GM06990 (cell line): ENCODE data around the gene SHFL.

Experiments
- DNase-seq: peaks from one replicate; pipeline ENCODE4 v3.0.0-alpha.2; 2011; ENCODE audit not compliant: insufficient read length; ENCODE audit errors: extremely low read depth
- H3K27me3 ChIP-seq: replicated peaks from 2 replicates; pipeline ENCODE4 v1.6.0; 2011; ENCODE audit warnings: low read length; ENCODE audit not compliant: control insufficient read depth, insufficient read depth
- H3K36me3 ChIP-seq: 2 replicates; pipeline ENCODE4 v1.5.1; 2011; ENCODE audit warnings: low read length; ENCODE audit not compliant: control insufficient read depth, insufficient read depth
- H3K4me3 ChIP-seq: replicated peaks from 2 replicates; pipeline ENCODE4 v1.5.1; 2011; ENCODE audit warnings: low read depth, mild to moderate bottlenecking, control low read depth, low read length
- TF ChIP-seq, protein P1 (sequence below): IDR thresholded peaks from 2 replicates; pipeline ENCODE4 v1.5.1; 2011; ENCODE audit warnings: low read length, control low read depth, mild to moderate bottlenecking, inconsistent platforms; ENCODE audit not compliant: insufficient read depth, poor library complexity, severe bottlenecking

The SHFL gene

GRCh38 chr19:10100163-10100785, 14.2 kb downstream of the SHFL start:
- TF ChIP-seq, protein P1, sequence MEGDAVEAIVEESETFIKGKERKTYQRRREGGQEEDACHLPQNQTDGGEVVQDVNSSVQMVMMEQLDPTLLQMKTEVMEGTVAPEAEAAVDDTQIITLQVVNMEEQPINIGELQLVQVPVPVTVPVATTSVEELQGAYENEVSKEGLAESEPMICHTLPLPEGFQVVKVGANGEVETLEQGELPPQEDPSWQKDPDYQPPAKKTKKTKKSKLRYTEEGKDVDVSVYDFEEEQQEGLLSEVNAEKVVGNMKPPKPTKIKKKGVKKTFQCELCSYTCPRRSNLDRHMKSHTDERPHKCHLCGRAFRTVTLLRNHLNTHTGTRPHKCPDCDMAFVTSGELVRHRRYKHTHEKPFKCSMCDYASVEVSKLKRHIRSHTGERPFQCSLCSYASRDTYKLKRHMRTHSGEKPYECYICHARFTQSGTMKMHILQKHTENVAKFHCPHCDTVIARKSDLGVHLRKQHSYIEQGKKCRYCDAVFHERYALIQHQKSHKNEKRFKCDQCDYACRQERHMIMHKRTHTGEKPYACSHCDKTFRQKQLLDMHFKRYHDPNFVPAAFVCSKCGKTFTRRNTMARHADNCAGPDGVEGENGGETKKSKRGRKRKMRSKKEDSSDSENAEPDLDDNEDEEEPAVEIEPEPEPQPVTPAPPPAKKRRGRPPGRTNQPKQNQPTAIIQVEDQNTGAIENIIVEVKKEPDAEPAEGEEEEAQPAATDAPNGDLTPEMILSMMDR: no peak
- Histone ChIP-seq H3K27me3 (no peaks in the 10 kb centered on the region), H3K36me3 (no peaks in the 10 kb centered on the region), H3K4me3 (no peak overlapping the region)
- no peak for DNase-seq

GRCh38 chr19:10102787-10103236, 16.7 kb downstream of the SHFL start:
- Histone ChIP-seq H3K36me3 (peaks cover 6% of the 10 kb centered on the region), H3K4me3 (peak overlapping the region; percentile 57), H3K27me3 (no peaks in the 10 kb centered on the region)
- DNase-seq: peak; percentile 88
- TF ChIP-seq, protein P1: no peak

DNA sequence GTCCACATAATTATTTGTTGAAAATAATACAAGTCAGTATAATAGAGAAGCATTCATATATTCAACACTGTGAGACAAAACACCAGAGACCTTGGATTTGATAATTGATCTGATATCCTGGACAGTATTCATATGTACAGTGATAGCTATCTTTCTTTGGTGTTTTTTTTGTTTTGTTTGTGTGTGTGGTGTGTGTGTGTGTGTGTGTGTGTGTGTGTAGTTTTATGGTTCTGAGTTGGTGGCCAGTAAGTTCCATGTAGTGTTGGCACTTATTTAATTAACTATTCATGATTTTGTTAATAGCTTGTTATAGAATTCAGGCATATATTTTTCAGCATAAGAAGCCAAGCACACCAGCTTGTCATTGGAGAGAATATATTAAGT, 18.0 kb downstream of the SHFL start:
- DNase-seq: no peak
- Histone ChIP-seq H3K4me3 (peak overlapping the region; percentile 33), H3K27me3 (no peaks in the 10 kb centered on the region), H3K36me3 (peaks cover 13% of the 10 kb centered on the region)
- TF ChIP-seq, protein P1: no peak

DNA sequence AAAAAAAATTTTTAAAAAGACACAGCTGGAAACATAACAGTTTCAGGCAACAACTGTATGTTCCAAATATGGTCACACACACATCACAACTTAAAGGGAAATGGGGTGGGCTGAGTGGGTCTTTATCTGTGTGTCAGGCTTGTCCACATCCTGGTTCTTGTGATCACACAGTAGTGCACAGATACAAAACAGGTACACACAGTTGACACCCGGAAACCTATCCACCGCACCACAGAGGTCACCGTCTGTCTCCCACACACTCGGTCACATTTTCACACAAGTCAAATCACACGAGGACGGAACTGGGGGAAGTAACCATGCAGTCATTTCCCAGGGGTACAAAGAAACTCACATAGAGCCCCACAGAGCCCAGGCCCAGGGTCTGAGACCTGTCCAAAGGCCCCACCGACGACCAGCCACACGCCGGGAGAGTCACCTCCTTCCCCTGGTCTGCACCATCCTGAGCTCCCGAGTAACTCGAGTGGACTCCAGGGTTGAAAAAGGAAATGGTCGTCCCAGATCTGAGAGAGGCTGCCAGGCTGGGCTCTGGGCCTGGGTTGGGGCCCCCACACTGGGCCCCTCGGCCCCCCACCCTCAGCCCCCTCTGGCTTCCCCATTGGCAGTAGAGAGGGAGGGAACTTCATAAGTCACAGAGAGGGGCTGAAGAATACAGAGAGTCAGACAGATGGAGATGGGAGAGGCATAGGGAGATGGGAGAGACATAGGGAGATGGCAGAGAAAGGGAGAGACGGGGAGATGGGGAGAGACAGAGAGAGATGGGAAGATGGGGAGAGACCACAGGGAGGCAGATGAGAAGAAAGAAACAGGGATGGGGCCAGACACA, 18.8 kb downstream of the SHFL start:
- peak overlapping the region; percentile 56 for H3K4me3 ChIP-seq

DNA sequence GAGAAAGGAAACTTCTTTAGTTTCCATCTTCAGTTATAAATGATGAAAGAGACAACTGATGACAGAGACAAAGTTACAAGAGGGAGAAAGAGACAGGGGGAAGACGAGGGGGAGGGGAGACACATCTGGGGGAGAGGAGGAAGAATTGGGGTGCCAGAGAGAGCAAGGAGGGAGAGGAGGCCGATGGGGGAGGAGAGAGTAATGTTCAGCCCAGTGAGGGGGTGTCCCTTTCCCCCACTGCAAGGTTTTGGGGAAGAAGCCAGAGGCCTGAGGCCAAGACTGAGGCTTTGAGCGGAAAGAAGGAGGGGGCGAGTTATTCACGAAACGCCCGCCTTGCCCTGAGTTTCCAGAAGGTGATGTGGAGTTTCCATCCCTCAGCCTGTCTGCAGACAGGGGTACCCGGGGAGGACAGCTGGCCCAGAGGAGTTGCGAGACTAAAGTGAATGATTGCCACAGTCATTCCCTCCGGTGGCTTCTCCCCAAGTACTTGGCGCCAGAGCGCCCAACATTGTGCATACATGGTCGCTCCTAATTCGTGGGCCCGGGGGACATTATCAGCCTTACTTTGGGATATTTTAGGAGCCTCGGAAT, 19.5 kb downstream of the SHFL start:
- TF ChIP-seq, protein P1: no peak
- Histone ChIP-seq H3K27me3 (no peaks in the 10 kb centered on the region), H3K4me3 (peak overlapping the region; percentile 56), H3K36me3 (peaks cover 28% of the 10 kb centered on the region)
- no peak for DNase-seq

More for the DNA sequence above, 18.8 kb downstream of the SHFL start:
- Histone ChIP-seq H3K27me3 (no peaks in the 10 kb centered on the region), H3K36me3 (peaks cover 20% of the 10 kb centered on the region)
- TF ChIP-seq, protein P1: no peak
- peak; percentile 86 for DNase-seq
